ENCODE data around the gene RAD9B. TPM values are rescaled to one million over a fixed set of nuclear protein-coding genes. Genes with fewer than 3 reads are reported as not detected.
A peak's percentile ranks its signal among the peaks of the same experiment; 100 is the strongest.

Gene RAD9B
- total and polyA plus RNA-seq, 9 of the 15 experiments (the other 6 are each of a cell fraction or from before 2014, with no cell fraction given) = 0.05 to 0.83 (median 0.32) TPM

DNA sequence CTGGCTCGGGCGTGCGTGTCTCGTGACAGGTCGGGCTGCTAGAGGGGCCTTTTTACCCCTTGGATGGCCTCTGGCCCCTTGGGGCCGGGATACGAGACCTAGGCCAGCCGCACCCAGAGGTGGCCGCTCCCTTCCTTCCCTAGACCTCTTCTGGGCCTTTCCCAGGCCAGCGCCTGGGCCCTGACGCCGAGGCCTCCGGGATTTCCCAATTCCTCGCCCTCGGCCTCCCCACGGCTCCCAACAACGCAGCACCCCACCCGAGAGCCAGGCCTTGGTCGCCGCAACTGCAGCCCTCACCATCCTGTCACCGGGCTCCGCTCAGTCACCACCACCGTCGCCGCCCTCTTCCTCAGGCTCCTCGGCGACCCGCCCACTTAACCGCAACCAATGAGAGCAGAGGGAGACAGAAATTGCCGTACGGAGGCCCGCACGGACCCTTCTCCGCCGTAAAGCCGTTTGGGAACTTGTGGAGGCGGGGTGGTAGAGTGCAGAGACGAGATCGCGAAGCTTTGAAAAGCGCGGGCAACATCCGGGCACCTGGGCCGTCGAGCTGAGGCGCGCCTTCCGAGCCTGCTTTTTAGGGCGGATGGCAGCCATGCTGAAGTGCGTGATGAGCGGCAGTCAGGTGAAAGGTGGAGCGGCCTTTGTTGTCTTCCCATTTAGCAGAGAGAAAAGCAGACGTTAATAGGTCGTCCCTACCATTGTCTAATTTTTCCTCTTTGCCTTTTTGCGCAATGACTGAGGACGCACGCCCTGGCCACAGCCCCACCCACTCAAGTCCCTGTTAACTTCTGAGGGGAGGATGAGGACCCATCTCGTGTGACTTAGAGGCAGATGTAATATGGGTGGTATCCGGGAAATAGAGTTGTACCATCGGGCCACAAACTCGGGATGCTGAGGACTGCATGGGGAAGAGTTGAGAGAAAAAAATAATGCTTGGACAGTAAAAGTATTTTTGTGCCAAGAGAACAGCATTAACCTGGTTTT lies at the start of gene RAD9B, which contains the start of gene VPS29 (continued):
- TF ChIP-seq HMG20A (CRISPR knock-in tag; conservative IDR thresholded peaks at IDR 0.05) = no peak
- TF ChIP-seq, protein P1, sequence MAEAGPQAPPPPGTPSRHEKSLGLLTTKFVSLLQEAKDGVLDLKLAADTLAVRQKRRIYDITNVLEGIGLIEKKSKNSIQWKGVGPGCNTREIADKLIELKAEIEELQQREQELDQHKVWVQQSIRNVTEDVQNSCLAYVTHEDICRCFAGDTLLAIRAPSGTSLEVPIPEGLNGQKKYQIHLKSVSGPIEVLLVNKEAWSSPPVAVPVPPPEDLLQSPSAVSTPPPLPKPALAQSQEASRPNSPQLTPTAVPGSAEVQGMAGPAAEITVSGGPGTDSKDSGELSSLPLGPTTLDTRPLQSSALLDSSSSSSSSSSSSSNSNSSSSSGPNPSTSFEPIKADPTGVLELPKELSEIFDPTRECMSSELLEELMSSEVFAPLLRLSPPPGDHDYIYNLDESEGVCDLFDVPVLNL (CRISPR knock-in tag; IDR thresholded peaks at IDR 0.05; ENCODE audit: low read depth) = peak; percentile 96
- TF ChIP-seq ESRRB (CRISPR knock-in tag; IDR thresholded peaks at IDR 0.05; ENCODE audit: borderline replicate concordance) = no peak
- no peak for TF ChIP-seq XRCC3 (IDR thresholded peaks at IDR 0.05)
- no peak for TF ChIP-seq ZNF184 (CRISPR knock-in tag; IDR thresholded peaks at IDR 0.05)
- no peak for TF ChIP-seq SRSF7 (optimal IDR thresholded peaks at IDR 0.05; ENCODE audit: low read depth, low read length)
- no peak for TF ChIP-seq MCM2 (IDR thresholded peaks at IDR 0.05; ENCODE audit: low read depth)
- peak; percentile 93 for TF ChIP-seq ZKSCAN8 (CRISPR knock-in tag; IDR thresholded peaks at IDR 0.05)
- TF ChIP-seq, protein P2, sequence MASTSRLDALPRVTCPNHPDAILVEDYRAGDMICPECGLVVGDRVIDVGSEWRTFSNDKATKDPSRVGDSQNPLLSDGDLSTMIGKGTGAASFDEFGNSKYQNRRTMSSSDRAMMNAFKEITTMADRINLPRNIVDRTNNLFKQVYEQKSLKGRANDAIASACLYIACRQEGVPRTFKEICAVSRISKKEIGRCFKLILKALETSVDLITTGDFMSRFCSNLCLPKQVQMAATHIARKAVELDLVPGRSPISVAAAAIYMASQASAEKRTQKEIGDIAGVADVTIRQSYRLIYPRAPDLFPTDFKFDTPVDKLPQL (IDR thresholded peaks at IDR 0.05; ENCODE audit: extremely low read depth, insufficient read length) = no peak
- TF ChIP-seq U2AF1 (optimal IDR thresholded peaks at IDR 0.05; ENCODE audit: low read depth, low read length) = no peak
- TF ChIP-seq TEAD2 (tag; IDR thresholded peaks at IDR 0.05) = no peak
- TF ChIP-seq FIP1L1 (IDR thresholded peaks at IDR 0.05; ENCODE audit: low read depth, low read length, poor library complexity, severe bottlenecking) = peak; percentile 57
- TF ChIP-seq CHD4 (IDR thresholded peaks at IDR 0.05; ENCODE audit: insufficient read depth, insufficient replicate concordance, low read depth, low read length, poor library complexity, severe bottlenecking) = no peak
- TF ChIP-seq, protein P3, sequence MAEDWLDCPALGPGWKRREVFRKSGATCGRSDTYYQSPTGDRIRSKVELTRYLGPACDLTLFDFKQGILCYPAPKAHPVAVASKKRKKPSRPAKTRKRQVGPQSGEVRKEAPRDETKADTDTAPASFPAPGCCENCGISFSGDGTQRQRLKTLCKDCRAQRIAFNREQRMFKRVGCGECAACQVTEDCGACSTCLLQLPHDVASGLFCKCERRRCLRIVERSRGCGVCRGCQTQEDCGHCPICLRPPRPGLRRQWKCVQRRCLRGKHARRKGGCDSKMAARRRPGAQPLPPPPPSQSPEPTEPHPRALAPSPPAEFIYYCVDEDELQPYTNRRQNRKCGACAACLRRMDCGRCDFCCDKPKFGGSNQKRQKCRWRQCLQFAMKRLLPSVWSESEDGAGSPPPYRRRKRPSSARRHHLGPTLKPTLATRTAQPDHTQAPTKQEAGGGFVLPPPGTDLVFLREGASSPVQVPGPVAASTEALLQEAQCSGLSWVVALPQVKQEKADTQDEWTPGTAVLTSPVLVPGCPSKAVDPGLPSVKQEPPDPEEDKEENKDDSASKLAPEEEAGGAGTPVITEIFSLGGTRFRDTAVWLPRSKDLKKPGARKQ (CRISPR knock-in tag; IDR thresholded peaks at IDR 0.05) = no peak; the same call in 1 of the 2 replicates
- TF ChIP-seq RBM25 (IDR thresholded peaks at IDR 0.05; ENCODE audit: low read depth, low read length, severe bottlenecking) = no peak
- no peak for TF ChIP-seq SNRNP70 (optimal IDR thresholded peaks at IDR 0.05; ENCODE audit: low read depth, low read length)
- peak in 1 of 2 experiments; percentile 73; a peak in 2 of 4 replicates for TF ChIP-seq SRF (CRISPR knock-in tag; IDR thresholded peaks at IDR 0.05)
- TF ChIP-seq PHTF2 (CRISPR knock-in tag; IDR thresholded peaks at IDR 0.05) = no peak
- no peak for TF ChIP-seq EWSR1 (IDR thresholded peaks at IDR 0.05; ENCODE audit: borderline replicate concordance, low read depth, partially characterized antibody)
- no peak for TF ChIP-seq PTBP1 (IDR thresholded peaks at IDR 0.05; ENCODE audit: low read depth, low read length)
- no peak for TF ChIP-seq ZNF212 (CRISPR knock-in tag; IDR thresholded peaks at IDR 0.05)
- no peak for TF ChIP-seq NR3C1 (CRISPR knock-in tag; IDR thresholded peaks at IDR 0.05)
- TF ChIP-seq ETV6 (IDR thresholded peaks at IDR 0.05; ENCODE audit: borderline replicate concordance in 1 of 2, low read depth in 2 of 2, low read length in 1 of 2) = 0 out of 4 replicates have a peak, but pooled peaks of 1 of the 2 experiments have one; percentile 1
- peak; percentile 95 for TF ChIP-seq ETV6 (CRISPR knock-in tag; IDR thresholded peaks at IDR 0.05; ENCODE audit: borderline replicate concordance)
- no peak for TF ChIP-seq ZNF347 (CRISPR knock-in tag; IDR thresholded peaks at IDR 0.05; ENCODE audit: low read depth)

All from K562 (cell line).